Kidney glomerular epithelial cell (primary cell): Measurements from ENCODE around the gene GJA4.

Source experiments
- DNase-seq: peaks from one replicate; lab custom pipeline; 2025; lab: John Stamatoyannopoulos, UW

The GJA4 gene

DNA sequence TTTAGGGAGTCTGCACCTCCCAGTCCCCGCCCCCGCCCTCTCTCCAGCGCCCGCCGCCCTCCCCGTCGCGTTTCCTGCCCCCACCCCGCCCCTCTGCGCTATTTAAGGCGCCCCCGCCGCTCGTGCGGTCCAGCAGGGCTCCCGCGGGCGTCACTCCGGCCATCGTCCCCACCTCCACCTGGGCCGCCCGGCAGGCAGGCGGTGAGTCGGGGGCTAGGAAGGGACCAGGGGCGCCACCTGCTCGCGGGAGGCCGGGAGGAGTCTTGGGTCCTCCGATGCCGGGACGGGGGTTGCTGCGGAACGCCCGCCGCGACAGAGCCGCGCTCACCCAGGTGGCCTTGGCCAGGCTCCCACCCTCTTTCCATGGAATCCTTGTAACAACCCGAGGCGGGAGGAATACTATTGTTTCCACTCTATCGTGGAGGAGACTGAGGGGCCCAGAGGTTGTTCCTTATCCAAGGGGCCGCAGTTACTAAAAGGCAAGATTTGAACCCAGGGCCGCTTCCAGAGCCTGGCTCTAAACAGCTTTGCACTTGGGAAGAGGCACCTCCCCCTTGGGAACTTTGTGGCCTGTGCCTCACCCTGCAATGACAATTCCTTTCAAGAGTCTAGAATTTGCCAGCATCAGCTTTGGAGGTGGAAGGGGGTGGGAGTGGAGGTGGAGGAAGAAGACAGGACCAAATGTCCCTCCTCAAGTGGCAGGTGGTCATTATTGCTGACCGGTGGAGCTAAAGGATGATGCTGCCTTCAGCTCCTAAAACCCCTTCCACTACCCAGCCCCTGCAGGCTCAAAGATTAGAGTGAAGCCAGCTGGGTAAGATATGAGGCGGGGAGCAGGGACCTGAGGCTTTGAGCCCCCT lies at the start of gene GJA4:
GJA4 (plus strand) TSS at position 132 of the 860 bp plus-strand sequence. CDS start 1,215 bp downstream, outside the sequence.
- DNase-seq = no peak

DNA sequence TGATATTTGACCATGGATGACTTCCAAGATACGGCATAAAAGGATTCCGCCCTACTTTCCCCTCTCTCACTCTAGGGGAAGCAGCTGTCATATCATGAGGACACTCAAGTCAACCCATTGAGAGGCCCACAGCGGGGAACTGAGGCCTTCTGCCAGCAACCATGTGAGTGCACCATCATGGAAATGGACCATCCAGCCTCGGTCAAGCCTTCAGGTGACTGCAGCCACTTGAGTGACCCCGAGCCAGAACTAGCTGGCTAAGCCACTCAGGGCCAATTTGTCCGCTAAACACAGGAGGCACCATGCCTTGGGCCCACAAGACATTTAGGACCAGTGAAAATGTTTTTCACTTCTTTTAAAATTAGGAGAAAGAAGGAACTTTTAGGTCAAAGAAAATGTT lies 49.0 kb upstream of the GJA4 start:
- no peak for DNase-seq

DNA sequence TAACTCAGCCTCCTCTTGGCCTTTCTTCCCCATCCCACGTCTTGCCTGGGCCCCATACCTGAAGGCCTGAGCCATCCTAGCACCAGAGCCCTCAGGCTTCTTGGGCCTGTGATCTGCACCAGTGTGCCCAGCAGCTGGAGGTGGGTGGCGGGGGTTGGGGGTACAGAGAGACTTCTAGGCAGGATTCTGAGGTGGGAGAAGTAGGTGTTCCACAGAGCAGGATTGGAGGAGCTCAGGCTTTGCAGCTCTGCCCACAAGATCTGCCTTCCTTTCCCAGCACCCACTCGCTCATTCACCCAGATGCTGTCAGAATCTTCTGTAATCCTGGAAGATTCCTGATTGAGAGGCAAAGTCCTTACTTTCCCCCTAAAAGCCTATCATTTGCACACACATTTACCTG lies 47.9 kb upstream of the GJA4 start:
- no peak for DNase-seq

DNA sequence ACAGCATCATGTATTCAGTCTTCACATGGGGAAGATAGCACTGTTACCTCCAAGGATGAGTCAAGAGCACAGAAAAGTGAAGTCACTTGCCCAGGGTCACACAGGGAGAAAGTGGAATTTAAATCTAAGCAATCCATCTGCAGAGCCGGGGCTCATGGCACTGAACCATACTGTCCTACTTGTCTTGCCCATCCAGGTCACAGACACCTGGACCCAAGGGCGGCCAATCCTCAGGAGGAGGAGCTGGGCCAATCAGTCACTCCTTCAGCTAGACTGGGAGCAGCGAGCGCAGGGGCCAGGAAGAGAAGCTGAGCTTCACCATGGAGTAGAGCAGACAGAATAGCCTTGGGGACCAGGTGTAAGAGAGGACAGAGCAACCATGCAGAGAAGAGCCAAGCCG lies 47.1 kb upstream of the GJA4 start:
- DNase-seq = no peak

DNA sequence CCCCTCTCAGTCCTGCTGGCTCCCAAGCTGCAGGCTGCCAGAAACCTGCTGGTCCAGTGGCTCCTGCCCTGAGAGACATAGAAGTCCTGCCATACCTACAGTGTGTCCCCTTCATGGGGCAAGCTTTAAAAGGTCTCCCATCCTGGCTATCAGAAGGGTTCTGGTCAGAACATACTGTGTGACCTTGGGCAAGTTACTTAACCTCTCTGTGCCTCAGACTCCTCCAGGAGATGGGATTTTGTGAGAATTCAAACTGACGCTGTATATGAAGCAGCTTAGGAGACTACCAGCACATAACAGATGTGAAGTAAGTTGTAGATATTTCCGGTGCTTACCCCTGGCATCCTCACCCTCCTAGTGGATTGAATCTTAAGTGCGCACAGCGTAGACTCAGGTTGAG lies 46.7 kb upstream of the GJA4 start:
- DNase-seq = no peak

DNA sequence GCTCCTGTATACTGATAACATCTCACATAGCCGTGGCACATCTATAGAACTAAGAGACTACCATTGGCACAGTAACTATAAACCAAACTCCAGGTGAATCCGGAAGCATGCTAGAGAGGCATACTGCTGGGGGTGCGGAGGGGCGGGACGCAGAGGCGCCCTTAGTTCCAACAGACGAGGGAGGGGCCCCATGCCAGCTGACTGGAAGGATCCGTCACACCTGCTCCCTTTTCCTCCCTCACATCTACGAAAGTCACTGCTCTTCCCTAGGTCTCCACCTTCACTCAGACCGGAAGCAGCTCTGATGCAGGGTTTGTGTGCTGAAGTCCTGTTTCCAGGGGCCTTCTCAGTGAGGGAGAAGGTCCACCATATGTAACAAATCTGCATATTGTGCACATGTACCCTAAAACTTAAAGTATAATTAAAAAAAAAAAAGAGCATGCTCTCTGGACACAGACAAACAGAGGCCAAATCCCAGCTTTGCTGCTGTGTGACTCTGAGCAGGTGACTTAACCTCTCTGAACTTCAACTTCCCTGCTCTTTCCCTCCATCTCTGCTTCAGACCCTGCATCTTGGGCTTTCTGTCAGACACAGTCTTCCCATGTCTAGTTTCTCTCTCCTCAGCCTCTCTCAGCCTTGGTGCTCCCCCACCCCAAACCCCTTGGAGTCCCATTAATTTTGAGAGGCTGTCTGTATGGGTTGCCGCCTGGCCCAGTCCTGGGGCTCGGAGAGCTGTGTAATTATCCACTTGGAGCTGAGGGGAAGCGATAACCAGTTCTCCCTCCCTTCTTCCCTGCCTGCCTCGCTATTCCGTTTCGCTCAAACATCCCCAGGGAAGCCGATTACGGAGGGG lies 45.8 kb upstream of the GJA4 start:
- no peak for DNase-seq

DNA sequence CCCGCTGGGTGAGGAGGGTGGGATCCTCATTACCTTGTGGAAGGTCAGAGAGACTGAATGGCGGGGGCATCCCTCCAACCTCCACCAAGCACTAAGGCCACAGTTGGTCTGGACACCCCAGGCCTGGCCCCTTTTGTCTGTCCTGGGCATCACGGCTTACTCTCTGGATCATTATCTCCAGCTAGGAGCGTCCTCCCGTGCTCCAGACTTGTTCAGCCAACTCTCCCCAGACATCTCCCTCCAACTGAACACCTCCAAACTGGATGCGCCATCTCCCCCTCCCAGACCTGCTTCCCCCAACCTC lies 45.2 kb upstream of the GJA4 start:
- no peak for DNase-seq

DNA sequence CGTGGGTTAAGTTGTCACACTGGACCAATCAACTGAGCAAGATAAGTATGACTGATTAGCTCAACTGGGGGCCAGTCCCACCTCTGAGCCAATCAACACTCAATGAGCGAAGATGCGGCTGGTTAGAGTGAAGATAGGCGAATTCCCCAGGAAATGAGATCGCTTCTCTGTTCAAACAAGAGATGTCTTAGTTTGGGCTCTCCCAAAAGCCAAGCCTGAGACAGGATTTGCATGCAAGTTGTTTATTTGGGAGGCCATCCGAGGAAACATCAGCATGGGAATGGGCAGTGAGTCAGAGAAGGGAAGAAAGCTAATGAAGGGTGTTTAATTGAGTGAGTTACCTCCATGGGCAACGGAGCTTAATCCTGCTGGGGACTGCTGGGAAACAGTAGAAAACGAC lies 42.8 kb upstream of the GJA4 start:
- DNase-seq = no peak

DNA sequence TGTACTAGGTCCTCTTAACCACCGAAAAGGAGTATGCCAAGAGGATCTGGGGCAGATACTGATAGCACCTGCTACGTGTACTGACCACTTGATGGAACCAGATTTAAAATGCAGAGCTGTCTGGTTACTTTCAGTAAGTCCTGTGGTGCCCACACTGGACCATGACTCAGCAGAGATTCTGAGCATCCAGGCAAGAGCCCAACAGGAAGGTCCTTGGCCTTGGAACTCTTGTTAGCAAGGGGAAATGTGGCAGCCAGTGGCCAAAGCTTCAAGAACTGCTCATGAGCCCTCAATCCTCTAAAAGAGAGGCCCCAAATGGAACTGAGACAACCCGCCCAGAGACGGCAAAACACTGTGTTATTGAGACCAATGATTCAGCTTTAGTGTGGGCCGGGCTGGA lies 42.2 kb upstream of the GJA4 start:
- DNase-seq = no peak

DNA sequence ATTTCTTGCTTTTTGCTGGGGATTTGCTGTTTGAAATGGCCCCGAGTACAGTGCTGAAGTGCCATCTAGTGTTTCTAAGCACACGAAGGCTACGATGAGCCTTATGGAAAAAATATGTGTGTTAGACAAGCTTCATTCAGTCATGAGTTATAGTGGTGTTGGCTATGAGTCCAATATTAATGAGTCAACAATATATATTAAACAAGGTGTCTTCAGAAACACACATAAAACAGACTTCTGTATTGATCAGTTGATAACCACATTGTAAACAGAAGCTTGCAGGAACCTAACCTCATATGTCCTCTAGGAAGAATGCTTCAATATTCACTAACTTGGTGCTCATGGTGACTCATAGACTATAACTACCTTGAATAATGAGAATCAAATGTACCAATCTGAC lies 39.6 kb upstream of the GJA4 start:
- DNase-seq = no peak

DNA sequence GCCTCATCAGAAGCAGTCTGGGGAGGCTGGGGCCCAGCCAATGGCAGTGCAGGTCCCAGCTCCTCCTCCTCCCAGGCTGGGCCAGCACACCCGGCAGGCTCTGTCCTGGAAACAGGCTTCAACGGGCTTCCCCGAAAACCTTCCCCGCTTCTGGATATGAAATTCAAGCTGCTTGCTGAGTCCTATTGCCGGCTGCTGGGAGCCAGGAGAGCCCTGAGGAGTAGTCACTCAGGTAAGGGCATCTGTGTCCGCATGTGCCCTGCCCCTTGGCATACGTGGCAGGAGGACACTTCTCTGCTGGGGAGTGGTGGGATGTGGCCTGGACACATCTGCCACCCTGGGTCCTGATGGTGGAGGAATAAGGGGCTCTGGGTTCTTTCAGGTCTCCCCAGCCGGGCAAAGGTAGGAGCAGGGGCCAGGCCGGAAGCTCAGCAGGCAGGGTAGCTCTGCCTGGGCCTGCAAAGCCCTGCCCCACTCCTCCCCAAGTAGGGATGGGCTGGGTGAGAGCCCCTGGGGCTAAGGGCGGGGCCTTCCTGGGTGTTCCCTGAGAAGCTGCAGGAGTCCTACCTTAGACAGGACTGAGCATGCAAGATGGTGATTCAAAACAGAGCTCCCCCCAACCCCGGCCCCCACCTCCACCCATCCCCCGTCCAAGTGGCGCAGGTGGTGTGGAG lies 37.7 kb upstream of the GJA4 start, which contains the start of gene GJB5:
GJB5 (plus strand) TSS at position 84 of the 674 bp plus-strand sequence. CDS start 2,284 bp downstream, outside the sequence.
- no peak for DNase-seq

DNA sequence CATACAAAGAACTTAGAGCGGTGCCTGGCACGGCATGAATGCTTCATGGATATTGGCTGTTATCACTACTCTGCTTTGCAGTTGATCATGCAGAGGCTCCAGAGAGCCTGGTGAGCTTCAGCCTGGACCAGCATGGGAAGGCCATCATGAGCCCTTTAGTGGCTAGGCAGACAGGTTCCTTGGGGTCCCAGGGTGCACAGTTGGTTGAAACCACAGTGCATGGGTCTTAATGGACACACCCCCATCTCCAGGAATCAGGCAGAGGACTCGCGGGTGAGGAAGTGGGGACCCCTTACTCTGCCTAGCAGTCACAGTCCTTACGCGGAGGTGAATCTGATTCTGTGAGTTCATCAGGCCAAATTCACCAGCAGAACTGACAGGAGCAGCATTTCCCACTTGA lies 36.8 kb upstream of the GJA4 start:
- DNase-seq = no peak

DNA sequence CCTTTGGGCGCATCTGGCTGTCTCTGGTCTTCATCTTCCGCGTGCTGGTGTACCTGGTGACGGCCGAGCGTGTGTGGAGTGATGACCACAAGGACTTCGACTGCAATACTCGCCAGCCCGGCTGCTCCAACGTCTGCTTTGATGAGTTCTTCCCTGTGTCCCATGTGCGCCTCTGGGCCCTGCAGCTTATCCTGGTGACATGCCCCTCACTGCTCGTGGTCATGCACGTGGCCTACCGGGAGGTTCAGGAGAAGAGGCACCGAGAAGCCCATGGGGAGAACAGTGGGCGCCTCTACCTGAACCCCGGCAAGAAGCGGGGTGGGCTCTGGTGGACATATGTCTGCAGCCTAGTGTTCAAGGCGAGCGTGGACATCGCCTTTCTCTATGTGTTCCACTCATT lies 35.4 kb upstream of the GJA4 start:
- no peak for DNase-seq

DNA sequence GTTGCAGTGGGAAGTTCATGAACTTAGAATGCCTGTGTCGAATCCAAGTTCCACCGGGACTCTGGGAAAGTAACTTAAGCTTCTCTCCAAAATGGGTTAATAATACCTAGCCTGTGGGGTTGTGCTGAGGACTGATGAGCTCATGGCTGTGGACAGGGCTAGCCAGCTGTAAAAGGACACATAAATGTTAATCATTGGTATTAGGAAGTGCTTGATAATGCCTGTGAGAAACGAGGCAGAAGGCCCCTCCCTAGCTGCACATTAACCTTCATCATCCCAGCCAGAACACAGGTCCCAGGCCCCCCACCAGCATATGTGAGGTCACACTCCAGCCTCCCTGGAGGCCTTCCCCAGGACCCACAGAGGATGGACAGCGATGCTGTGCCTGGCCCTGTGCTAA lies 34.0 kb upstream of the GJA4 start:
- peak; percentile 77 for DNase-seq

DNA sequence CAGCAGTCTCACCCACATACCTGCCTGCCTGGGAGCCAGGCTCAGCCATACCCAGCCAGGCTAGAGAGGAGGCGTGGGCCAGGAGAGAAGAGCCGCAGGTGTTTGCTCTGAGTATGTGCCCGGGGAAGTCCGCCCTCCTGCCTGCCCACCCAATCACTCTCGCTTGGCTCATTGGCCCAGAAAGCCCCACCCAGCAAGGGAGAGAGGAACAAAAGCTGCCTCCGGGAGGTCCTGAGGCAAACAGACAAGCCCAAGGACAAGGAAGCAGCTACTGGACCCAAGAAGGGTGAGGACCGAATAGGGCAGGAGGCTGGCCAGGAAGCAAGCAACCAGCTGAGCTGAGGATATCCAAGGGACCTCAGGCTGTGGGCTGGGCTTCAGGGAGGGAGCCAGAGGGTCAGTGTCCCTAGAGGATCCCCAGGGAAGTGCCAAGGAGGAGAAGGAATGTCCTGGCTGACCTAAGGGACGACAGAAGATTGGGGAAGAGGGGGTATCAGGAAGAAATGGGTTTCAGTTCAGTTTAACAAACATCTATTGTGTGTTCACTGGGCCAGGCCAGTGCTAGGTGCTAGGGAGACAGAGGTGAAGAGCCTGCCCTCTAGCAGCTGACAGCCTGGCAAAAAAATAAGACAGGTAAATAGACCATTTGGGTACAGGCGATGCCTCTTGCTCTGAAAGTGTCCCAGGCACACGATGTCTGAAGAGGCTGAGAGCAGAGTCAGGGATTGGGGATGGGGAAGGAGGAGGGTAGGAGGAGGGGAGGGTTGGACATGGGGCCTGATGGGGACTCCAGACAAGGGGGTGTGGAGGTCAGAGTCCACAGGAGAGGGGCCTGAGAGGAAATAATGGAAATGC lies 33.1 kb upstream of the GJA4 start, which contains the start of gene GJB4:
GJB4 (plus strand) TSS at position 238 of the 855 bp plus-strand sequence. CDS start 1,515 bp downstream, outside the sequence.
- DNase-seq = no peak

DNA sequence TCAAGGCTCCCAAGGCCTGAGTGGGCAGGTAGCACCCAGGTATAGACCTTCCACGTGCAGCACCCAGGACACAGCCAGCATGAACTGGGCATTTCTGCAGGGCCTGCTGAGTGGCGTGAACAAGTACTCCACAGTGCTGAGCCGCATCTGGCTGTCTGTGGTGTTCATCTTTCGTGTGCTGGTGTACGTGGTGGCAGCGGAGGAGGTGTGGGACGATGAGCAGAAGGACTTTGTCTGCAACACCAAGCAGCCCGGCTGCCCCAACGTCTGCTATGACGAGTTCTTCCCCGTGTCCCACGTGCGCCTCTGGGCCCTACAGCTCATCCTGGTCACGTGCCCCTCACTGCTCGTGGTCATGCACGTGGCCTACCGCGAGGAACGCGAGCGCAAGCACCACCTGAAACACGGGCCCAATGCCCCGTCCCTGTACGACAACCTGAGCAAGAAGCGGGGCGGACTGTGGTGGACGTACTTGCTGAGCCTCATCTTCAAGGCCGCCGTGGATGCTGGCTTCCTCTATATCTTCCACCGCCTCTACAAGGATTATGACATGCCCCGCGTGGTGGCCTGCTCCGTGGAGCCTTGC lies 31.5 kb upstream of the GJA4 start:
- DNase-seq = no peak

DNA sequence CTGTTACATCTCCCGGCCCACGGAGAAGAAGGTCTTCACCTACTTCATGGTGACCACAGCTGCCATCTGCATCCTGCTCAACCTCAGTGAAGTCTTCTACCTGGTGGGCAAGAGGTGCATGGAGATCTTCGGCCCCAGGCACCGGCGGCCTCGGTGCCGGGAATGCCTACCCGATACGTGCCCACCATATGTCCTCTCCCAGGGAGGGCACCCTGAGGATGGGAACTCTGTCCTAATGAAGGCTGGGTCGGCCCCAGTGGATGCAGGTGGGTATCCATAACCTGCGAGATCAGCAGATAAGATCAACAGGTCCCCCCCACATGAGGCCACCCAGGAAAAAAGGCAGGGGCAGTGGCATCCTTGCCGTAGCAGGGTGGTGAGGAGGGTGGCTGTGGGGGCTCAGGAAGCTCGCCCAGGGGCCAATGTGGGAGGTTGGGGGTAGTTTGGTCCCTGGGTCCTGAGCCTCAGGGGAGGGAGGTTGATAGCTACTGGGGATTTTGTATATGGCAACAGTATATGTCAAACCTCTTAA lies 31.0 kb upstream of the GJA4 start:
- DNase-seq = no peak

DNA sequence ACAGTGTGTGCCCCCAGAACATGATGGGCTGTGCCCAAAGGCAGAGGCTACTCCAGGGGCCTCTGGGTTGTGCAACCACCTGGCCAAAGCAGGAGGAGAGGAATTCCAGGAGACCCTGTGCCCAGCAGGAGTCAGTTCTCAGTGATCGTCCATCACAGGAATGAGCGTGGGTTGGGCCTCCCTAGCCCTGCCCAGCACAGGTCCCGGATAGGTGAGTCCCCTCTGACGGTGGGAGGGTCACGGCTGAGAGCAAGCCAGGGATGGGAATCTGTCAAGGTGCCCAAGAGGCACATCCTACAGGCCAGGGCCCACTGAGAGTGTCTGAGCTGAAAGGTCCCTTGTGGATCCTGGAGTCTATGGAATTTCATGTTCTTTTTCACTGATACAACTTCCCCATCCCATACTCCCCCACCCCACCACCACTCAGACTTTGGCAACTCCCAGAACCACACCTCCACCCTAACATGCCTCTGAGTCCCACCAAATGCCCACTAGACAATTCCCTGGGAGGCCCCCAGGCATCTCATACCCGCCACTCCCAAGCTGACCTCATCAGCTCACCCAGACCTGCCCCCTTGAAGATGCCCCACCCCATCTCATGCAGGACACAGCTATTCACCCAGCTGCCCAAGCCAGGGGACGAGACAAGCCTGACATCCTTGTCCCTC lies 30.2 kb upstream of the GJA4 start:
- no peak for DNase-seq

DNA sequence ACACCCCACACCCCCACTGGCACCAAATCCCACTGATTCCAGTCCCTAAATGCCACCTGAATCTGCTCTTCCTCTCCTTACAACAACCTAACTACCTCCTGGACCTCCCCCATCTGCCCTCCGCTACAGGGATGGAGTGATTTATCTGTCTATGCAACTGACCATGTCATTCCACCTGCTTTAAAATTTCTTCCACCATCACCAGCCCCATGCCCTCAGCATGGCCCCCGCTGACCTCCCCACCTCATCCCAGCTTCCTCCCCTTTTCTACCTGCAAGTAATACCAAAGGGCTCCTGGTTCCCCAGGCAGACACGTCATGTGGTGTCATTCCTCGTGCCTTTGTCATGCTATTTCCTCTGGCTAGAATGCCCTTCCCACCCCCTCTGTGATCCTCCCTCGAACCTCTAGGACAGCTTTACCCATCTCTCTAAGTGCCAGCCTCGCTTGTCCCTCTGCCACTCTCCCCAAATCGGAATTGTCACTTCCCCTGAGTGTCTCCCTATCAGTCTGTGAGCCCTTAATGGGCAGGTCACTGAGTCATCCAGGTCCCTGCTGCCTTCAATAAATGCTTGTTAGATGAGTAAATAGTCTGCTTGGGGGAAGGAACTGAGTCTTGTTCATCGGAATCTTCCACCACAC lies 29.5 kb upstream of the GJA4 start:
- DNase-seq = peak; percentile 65

DNA sequence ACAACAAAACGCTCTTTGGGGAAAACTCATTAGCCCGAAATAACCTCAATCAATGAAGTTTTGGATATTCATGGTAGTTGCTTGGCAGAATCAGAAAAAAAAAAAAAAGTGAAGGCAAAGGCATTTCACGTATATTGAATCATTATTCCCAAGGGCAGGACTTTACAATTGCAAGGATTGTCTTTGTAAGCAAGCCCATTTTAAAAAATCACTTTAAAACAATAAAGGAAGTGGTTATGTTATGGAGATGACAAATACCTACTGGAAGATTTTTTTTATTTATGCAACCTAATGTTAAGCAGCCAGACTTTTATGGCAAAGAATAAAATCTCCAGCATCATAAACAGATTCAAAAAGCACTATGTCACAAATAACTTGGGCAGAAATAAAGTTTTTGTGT lies 23.9 kb upstream of the GJA4 start:
- no peak for DNase-seq
